GM21367 (cell line): Measurements from ENCODE around the gene TRMT2B.
"Not testable (repeated sequence)": the region's sequence is repeated elsewhere in the genome, so short reads cannot be mapped to it uniquely, and the experiment has no call there.

ENCODE experiments used
- ATAC-seq: cut with Tn5 transposase; IDR thresholded peaks from one replicate; pipeline ENCODE4 v1.9.1; 2021; ENCODE audit not compliant: unreplicated experiment

The TRMT2B gene

GRCh38 chrX:101012031-101012430 lies 39.9 kb downstream of the TRMT2B start:
- not testable (repeated sequence) for ATAC-seq

GRCh38 chrX:101009090-101009489 lies 42.8 kb downstream of the TRMT2B start:
- ATAC-seq: no peak

GRCh38 chrX:100999451-100999850 lies 52.5 kb downstream of the TRMT2B start:
- ATAC-seq: no peak

- no peak for ATAC-seq
These were observed 56.4 kb downstream of the TRMT2B start for GRCh38 chrX:100995469-100995868.

GRCh38 chrX:100994352-100995281 lies 57.3 kb downstream of the TRMT2B start:
- peak; percentile 88 for ATAC-seq

- no peak for ATAC-seq
These were observed 61.8 kb downstream of the TRMT2B start for GRCh38 chrX:100990139-100990538.

GRCh38 chrX:100984818-100985217 lies 67.1 kb downstream of the TRMT2B start:
- ATAC-seq: no peak

GRCh38 chrX:100981498-100981845 lies 70.4 kb downstream of the TRMT2B start:
- ATAC-seq: not testable (repeated sequence)

GRCh38 chrX:100980608-100981497 lies 71.1 kb downstream of the TRMT2B start:
- ATAC-seq: no peak

- ATAC-seq: no peak
These were observed 71.9 kb downstream of the TRMT2B start for GRCh38 chrX:100979881-100980607.

- ATAC-seq: no peak
These were observed 75.7 kb downstream of the TRMT2B start for GRCh38 chrX:100976211-100976610.

- no peak for ATAC-seq
These were observed 76.7 kb downstream of the TRMT2B start for GRCh38 chrX:100975212-100975611.

GRCh38 chrX:100973411-100973810 lies 78.5 kb downstream of the TRMT2B start:
- no peak for ATAC-seq

GRCh38 chrX:100969936-100970335 lies 82.0 kb downstream of the TRMT2B start:
- ATAC-seq: no peak

- ATAC-seq: no peak
These were observed 82.5 kb downstream of the TRMT2B start, which contains the start of gene ARL13A for GRCh38 chrX:100969408-100969807. Gene ARL13A, plus strand, starts transcription at chrX:100969708. Its CDS starts 3,982 bp downstream, at chrX:100973690.

GRCh38 chrX:100964362-100964761 lies 87.5 kb downstream of the TRMT2B start:
- no peak for ATAC-seq

GRCh38 chrX:100962811-100963210 lies 89.1 kb downstream of the TRMT2B start:
- no peak for ATAC-seq
